Central memory CD8-positive, alpha-beta T cell (primary cell): ENCODE measurements around the gene B4GALT6.

Source experiments
- ATAC-seq: fragments of 150-1000 bp; cut with Tn5 transposase; replicated peaks from 2 replicates; pipeline ENCODE4 v1.10.0; 2022; ENCODE audit warnings: mild to moderate bottlenecking, moderate FRiP score, moderate number of reproducible peaks; ENCODE audit not compliant: poor library complexity, severe bottlenecking; ENCODE audit errors: extremely low read depth
- DNase-seq, 2 donors: peaks; one replicate each; pipeline ENCODE4 v3.0.0; 2021; ENCODE audit warnings: low spot score in 2 of 2
- H3K27ac Mint-ChIP-seq: one replicate; pipeline ENCODE4 v1.8.0; 2022; ENCODE audit warnings: low read depth, mild to moderate bottlenecking, moderate library complexity, mixed read lengths
- H3K27me3 Mint-ChIP-seq: one replicate; pipeline ENCODE4 v1.8.0; 2022; ENCODE audit warnings: mixed read lengths
- H3K36me3 Mint-ChIP-seq: one replicate; pipeline ENCODE4 v1.8.0; 2022; ENCODE audit warnings: mild to moderate bottlenecking, moderate library complexity, mixed read lengths; ENCODE audit not compliant: insufficient read depth
- H3K4me1 Mint-ChIP-seq: one replicate; pipeline ENCODE4 v1.8.0; 2022; ENCODE audit warnings: mixed read lengths
- H3K4me3 Mint-ChIP-seq: one replicate; pipeline ENCODE4 v1.8.0; 2022; ENCODE audit warnings: mild to moderate bottlenecking, moderate library complexity, mixed read lengths
- H3K9me3 Mint-ChIP-seq: one replicate; pipeline ENCODE4 v1.8.0; 2022; ENCODE audit warnings: mixed read lengths

The B4GALT6 gene

DNA sequence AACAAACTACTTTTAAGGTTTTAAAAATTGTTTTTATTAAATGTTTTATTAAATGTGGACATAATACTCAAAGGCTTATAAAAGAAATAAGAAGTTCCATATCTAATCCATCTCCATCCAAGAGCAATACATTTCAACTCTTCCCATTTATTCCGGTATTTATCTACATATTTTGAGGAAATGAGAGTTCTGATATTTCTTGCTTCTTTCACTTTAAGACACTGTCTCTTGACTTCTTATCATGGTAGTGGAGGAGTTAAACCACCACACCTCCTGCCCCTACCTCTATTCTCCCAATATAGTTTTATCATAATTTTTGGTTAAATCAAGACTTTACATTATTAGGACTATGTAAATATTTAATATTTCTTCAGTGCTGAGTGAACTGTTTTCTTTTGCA lies 52.0 kb downstream of the B4GALT6 start:
- DNase-seq (no peak), ATAC-seq (no peak)
- no peaks in the 10 kb centered on the region for H3K9me3 Mint-ChIP-seq
- no peak overlapping the region for H3K4me3 Mint-ChIP-seq
- peaks cover 30% of the 10 kb centered on the region for H3K4me1 Mint-ChIP-seq
- H3K27me3 Mint-ChIP-seq = no peaks in the 10 kb centered on the region
- H3K27ac Mint-ChIP-seq = peak overlapping the region; percentile 13
- H3K36me3 Mint-ChIP-seq = peaks cover 2% of the 10 kb centered on the region

DNA sequence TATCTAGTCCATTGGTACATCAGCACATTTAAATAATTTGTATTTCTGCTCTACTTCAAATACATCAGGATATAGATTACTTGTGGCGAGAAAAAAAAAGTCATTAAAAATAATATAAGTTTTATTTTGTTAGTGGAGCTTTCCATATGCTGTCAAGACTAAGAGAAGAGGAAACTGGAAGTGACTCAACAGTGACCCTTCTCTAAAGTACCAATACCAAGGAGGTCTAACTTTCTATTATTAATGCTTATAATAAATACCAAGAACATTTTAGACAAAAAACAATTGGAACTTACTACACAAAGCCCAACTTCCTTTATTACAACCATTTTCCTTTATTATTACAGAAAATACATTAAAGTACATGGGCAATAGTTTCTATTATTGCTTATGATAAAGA lies 52.9 kb downstream of the B4GALT6 start:
- H3K27me3 Mint-ChIP-seq = no peaks in the 10 kb centered on the region

DNA sequence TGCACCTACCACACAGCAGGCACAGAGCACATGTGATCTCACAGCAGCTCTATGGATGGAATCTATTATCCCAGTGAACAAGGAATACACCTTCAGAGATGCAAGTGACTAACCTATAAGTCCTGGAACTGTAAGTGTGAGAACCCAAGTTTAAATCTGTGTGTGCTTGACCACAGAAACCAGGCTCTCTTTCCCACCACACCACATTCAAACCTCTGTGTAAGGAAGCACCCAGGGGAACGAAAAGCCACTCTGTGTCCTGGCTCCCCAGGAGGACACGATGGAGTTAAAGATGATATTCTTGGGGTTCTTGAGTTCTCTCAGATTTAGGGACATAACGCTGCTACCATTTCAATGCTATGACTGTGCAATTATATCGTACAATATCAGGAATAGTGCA lies 53.8 kb downstream of the B4GALT6 start:
- Mint-ChIP-seq H3K4me1 (peaks cover 29% of the 10 kb centered on the region), H3K9me3 (no peaks in the 10 kb centered on the region), H3K27me3 (no peaks in the 10 kb centered on the region), H3K4me3 (no peak overlapping the region), H3K36me3 (peaks cover 5% of the 10 kb centered on the region), H3K27ac (no peak overlapping the region)
- DNase-seq (no peak), ATAC-seq (no peak)

More for the DNA sequence above, 52.9 kb downstream of the B4GALT6 start:
- Mint-ChIP-seq H3K4me3 (no peak overlapping the region), H3K27ac (no peak overlapping the region), H3K4me1 (peaks cover 30% of the 10 kb centered on the region), H3K36me3 (peaks cover 2% of the 10 kb centered on the region), H3K9me3 (no peaks in the 10 kb centered on the region)
- DNase-seq (no peak), ATAC-seq (no peak)

- DNase-seq = no peak
- no peaks in the 10 kb centered on the region for H3K9me3 Mint-ChIP-seq
- peaks cover 6% of the 10 kb centered on the region for H3K4me1 Mint-ChIP-seq
- H3K27ac Mint-ChIP-seq = no peak overlapping the region
- no peaks in the 10 kb centered on the region for H3K27me3 Mint-ChIP-seq
- no peak overlapping the region for H3K4me3 Mint-ChIP-seq
- H3K36me3 Mint-ChIP-seq = peaks cover 2% of the 10 kb centered on the region
- no peak for ATAC-seq
Observed at GRCh38 chr18:31626409-31626808, 58.0 kb downstream of the B4GALT6 start.

DNA sequence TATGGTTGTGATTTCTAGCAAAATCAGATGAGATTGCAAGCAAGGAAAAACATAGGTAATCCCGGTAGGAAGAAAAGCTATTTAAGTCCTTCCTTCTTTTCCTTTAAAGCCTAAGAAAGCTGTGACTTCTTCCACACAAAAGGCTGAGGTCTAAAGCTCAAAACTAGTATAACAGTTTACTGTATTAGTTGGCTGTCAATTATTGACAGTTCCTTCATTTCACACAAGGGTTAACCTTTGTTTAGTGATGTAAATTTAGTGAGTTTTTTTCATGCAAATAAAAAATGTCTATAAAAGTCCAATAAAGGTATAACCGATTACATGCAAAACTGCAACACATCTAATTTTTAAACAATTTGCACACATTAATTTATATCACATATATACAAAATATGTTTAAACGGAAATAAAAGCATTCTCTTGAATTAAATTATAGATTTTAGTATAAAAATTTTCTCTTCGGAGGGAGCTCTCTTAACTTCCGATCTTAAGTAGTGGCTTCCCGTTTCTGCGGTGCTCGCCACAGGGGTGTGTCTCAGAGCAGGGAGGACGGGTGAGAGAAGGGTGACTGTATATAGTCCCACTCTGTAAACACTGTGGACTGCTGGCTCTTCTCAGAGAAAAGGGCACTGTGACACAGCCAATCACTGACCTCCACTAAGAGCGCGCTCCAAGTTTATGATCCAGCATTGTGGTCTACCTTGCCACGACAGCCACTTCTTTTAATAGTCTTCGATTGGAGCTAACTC lies 59.3 kb downstream of the B4GALT6 start:
- no peaks in the 10 kb centered on the region for H3K9me3 Mint-ChIP-seq
- no peak overlapping the region for H3K27ac Mint-ChIP-seq
- no peaks in the 10 kb centered on the region for H3K27me3 Mint-ChIP-seq
- peaks cover 6% of the 10 kb centered on the region for H3K4me1 Mint-ChIP-seq
- ATAC-seq = no peak
- no peak overlapping the region for H3K4me3 Mint-ChIP-seq
- no peak for DNase-seq
- peaks cover 2% of the 10 kb centered on the region for H3K36me3 Mint-ChIP-seq

DNA sequence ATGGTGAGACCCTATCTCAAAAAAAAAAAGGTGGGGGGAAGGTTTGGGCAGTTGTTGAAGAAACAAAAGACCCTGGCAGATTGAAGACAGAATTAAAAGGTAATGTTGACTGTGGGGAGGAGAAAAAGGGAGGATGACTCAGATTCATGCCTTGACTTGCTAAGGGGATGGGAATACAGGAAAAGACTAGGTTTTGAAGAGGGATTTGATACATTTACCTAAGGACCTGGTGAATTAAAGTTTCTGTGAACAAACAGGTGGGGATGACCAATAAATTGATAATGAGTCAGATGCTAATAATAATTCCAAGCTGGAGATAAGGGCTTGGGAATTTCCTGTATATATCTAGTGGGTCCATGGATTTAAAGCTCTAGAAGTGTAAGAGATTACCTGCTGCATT lies 65.1 kb downstream of the B4GALT6 start:
- H3K4me3 Mint-ChIP-seq = no peak overlapping the region
- no peaks in the 10 kb centered on the region for H3K9me3 Mint-ChIP-seq
- DNase-seq (no peak), ATAC-seq (no peak)
- H3K27me3 Mint-ChIP-seq = peaks cover 16% of the 10 kb centered on the region
- no peak overlapping the region for H3K27ac Mint-ChIP-seq
- H3K36me3 Mint-ChIP-seq = peaks cover 1% of the 10 kb centered on the region
- H3K4me1 Mint-ChIP-seq = peaks cover 5% of the 10 kb centered on the region

- H3K4me1 Mint-ChIP-seq = peaks cover 5% of the 10 kb centered on the region
- no peak overlapping the region for H3K27ac Mint-ChIP-seq
- H3K9me3 Mint-ChIP-seq = no peaks in the 10 kb centered on the region
- no peak overlapping the region for H3K4me3 Mint-ChIP-seq
- DNase-seq (no peak), ATAC-seq (no peak)
- H3K27me3 Mint-ChIP-seq = peaks cover 16% of the 10 kb centered on the region
- peaks cover 1% of the 10 kb centered on the region for H3K36me3 Mint-ChIP-seq
Observed at GRCh38 chr18:31618801-31619200, 65.6 kb downstream of the B4GALT6 start.

DNA sequence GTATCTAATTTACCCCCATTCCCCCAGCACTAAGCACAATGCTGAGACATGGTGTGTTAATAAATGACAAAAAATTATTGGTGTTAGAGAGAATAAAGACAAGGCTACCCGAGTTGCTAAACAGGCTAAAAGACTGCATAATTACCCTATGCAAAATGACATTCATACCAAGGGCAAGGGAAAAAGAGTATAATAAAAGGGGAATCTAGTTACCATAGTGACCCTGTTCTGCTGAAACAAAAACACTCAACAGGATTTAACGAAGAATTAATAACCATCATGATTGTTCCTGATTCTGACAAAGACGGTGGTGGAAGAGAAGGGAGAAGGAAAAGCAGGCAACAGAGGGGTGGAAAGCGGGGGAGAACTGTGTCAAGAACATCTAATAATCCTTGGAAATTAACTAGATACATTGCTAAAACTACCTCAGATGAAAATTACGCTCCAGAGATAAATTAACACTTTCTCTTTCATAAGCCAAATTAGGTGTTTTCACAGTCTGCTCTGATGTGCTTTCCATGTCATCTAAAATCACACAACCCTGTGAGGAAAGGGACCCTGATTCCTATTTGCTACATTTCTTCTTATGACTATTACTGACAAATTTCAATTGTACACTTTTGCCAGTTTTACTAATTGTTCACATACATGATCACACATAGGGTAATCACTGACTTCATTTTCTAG lies 67.2 kb downstream of the B4GALT6 start:
- no peaks in the 10 kb centered on the region for H3K9me3 Mint-ChIP-seq
- no peak for ATAC-seq
- H3K27ac Mint-ChIP-seq = no peak overlapping the region
- no peak overlapping the region for H3K4me3 Mint-ChIP-seq
- peaks cover 16% of the 10 kb centered on the region for H3K27me3 Mint-ChIP-seq
- H3K36me3 Mint-ChIP-seq = peaks cover 1% of the 10 kb centered on the region
- peaks cover 5% of the 10 kb centered on the region for H3K4me1 Mint-ChIP-seq
- DNase-seq = no peak

- Mint-ChIP-seq H3K9me3 (no peaks in the 10 kb centered on the region), H3K4me1 (peaks cover 5% of the 10 kb centered on the region), H3K27me3 (peaks cover 16% of the 10 kb centered on the region), H3K4me3 (no peak overlapping the region), H3K27ac (no peak overlapping the region), H3K36me3 (peaks cover 1% of the 10 kb centered on the region)
- DNase-seq (no peak), ATAC-seq (no peak)
Observed at GRCh38 chr18:31616586-31616985, 67.8 kb downstream of the B4GALT6 start.

GRCh38 chr18:31614044-31614443 lies 70.3 kb downstream of the B4GALT6 start:
- H3K27me3 Mint-ChIP-seq = peaks cover 12% of the 10 kb centered on the region
- peaks cover 1% of the 10 kb centered on the region for H3K36me3 Mint-ChIP-seq
- H3K9me3 Mint-ChIP-seq = no peaks in the 10 kb centered on the region

GRCh38 chr18:31612124-31612523 lies 72.3 kb downstream of the B4GALT6 start:
- DNase-seq = no peak
- no peaks in the 10 kb centered on the region for H3K36me3 Mint-ChIP-seq
- H3K4me3 Mint-ChIP-seq = no peak overlapping the region
- H3K4me1 Mint-ChIP-seq = peaks cover 3% of the 10 kb centered on the region
- no peaks in the 10 kb centered on the region for H3K9me3 Mint-ChIP-seq
- H3K27me3 Mint-ChIP-seq = no peaks in the 10 kb centered on the region
- ATAC-seq = no peak
- no peak overlapping the region for H3K27ac Mint-ChIP-seq

More at GRCh38 chr18:31614044-31614443, 70.3 kb downstream of the B4GALT6 start:
- Mint-ChIP-seq H3K4me3 (no peak overlapping the region), H3K4me1 (peaks cover 5% of the 10 kb centered on the region), H3K27ac (no peak overlapping the region)
- DNase-seq (no peak), ATAC-seq (no peak)

- no peak overlapping the region for H3K27ac Mint-ChIP-seq
- no peak for ATAC-seq
- H3K4me1 Mint-ChIP-seq = no peaks in the 10 kb centered on the region
- H3K9me3 Mint-ChIP-seq = no peaks in the 10 kb centered on the region
- no peak overlapping the region for H3K4me3 Mint-ChIP-seq
- no peaks in the 10 kb centered on the region for H3K36me3 Mint-ChIP-seq
- DNase-seq = no peak
- H3K27me3 Mint-ChIP-seq = no peaks in the 10 kb centered on the region
Observed at GRCh38 chr18:31611511-31611910, 72.9 kb downstream of the B4GALT6 start.
